ENCODE results near the gene HSBP1L1.

The HSBP1L1 gene

DNA sequence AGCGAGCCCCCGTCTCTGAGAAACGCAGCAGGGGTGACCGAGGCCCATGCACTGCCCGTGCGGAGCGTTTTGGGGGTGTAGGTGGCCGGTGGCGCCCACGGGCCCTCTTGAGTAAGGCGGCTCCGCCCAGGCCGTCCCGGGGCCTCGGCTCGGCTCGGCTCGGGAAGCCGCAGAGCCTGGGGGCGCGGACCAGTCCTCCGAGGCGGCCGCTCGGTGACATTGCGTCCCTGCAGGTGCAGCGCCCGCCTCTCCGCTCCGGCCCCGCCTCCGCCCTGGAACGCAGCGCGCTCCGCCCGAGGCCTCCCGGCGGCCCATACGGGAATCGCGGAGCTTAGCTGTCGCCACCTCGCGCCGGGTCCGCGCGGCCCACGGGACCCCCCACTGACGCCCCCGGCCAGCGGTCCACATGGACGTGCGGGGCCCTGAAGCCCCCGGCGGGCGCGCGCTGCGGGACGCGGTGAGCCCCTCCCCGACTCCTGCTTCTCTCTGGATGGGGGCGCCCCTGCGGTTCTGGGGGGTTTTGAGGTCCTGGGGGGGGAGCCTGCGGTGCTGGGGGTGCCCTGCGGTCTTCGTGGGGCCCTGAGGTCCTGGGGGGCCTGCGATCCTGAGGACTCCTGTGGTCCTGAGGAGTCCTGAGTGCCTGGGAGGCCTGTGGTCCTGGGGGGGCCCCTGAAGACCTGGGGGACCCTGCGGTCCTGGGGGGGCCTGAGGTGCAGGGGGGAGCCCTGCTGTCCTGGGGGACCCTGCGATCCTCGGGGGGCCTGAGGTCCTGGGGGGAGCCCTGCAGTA lies at the start of gene HSBP1L1:
Gene HSBP1L1, plus strand, starts transcription at position 314 of the 789 bp plus-strand sequence. Its CDS starts 93 bp downstream, at position 407.
- DNase-seq, result no peak

DNA sequence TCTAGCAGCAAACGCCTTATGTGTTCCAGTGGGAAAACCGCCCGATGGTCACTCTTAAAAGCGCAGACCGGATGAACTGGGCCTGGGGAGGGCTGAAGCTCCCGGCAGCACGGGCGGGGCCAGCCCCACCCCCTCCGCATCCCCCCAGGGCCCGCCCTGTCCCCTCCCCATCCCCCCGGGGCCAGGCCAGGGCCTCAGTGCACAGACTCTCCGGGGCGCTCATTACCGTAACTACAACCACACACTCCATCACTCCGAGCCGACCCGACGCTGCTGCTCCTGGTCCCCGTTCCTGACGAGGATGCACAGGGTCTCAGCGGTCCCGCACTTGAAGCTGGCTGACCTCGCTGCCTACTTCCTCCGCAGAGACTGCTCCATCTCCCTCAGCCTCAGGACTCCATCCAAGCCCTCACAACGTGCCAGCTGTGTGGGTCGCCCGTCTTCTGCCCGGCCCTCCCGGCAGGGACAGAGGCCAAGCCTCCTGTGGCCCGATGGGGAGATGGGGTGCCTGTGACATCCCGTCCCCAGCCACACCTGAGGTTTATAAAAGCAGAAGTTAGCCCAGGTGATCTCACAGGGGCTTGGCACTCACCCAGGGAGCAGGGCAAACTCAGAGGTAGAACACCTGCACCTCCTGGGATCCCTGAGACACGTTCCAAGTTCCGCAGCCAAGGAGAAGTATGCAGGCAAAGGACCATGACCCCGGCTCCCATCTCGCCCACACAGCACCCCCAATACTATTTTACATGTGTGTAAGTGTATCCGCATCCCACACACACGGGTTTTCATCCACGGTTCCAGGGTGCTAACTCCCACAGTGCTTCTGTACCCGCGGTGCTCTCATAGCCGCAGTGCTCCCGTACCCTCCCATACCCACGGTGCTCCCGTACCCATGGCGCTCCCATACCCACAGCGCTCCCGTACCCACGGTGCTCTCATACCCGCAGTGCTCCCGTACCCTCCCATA lies 49.0 kb upstream of the HSBP1L1 start:
- no peak for DNase-seq

DNA sequence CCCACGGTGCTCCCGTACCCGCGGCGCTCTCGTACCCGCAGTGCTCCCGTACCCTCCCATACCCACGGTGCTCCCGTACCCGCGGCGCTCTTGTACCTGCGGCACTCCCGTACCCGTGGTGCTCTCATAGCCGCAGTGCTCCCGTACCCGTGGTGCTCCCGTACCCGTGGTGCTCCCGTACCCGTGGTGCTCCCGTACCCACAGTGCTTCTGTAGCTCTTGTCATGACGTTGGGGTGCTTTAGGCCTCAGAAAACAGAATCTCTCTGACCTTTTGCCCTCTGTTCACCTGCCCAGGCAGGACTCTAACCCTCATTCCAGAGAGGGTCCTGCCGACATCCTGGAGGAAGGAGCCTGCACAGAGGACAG lies 48.3 kb upstream of the HSBP1L1 start:
- no peak for DNase-seq

DNA sequence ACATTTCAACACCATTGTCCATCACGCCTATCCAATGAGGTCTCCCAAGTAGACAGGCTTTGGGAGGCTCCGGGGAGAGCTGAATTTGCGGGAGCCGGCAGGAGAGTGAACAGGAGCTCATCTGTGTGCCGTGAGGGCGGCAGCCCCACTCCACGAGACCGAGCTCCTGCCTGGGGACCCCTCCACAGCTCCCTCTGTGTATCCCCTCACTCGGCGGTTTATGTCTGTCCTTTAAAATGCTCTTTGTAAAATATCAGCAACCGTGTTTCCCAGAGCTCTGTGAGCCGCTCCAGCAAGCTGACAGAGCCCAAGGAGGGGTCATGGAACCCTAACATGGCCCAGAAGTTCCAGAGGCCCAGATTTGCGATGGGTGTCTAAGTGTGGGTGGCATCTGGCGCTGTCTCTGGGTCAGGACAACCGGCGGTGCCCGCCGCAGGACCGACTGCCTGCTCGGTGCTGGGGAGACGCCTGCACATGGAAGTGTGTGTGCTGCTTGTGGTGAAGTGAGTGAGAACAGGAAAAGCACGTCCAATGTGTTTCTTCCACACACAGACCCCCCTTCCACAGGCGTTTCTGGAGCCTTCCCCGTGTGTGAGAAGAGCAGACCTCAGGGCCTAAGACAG lies 47.8 kb upstream of the HSBP1L1 start:
- DNase-seq, result no peak

DNA sequence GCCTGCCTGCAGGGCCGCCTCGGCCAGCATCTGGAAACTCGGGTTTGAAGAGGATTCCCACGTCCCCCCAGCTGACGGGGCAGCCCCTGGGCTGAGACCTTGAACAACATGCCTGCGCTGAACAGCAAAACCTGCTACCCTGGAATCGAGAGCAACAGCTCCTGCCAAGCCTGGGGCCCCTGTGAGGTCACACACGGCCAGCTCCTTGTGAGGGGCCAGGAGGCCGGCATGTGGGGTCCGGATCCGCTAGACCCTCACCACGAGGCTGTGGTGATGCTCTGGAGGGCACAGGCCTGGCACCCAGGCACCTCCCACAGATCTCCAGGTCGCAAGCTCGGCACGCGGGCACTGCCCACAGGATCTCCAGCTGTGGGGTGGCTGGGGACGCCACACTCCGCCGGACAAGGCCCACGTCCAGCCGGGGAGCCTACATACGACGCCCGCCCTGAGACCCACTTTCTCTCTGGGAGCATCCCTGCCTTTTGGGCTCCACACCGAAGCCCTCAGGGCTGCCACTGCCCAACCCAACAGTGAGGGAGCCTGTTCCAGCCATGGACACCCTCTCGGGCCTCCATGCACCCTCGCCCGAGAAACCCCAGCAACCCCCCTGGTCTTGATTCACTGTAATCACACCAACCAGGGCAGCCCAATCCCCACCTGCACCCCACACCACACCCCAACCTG lies 47.1 kb upstream of the HSBP1L1 start:
- DNase-seq, result no peak

DNA sequence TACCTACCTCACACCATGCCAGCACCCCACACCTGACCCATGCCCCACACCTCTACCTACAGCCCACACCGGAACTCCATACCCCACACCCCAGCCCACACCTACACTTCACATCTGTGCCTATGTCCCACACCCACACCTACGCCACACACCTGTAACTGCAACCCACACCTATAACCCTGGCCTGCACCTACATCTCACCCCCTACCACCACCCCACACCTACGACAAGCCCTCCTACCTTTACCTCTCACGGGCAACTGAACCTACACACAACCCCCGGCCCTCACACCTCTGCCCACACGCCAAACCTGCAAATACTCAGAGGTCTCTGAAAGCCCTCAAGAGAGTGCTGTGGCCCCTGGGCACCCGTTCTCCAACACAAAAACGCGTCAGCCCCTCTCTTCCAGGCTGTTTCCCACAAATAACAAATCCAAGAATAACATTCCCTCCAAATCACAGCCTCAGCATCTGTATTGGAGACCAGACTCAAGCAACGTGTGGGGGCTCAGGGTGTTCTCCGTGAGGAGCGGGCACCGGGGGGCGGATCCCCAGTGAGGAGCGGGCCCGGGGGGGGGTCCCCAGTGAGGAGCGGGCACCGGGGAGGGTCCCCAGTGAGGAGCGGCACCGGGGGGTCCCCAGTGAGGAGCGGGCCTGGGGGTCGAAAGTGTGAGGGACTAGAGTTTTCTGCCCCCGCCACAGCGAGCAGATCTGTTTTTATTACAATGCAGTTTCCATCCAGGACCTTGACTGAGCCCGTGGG lies 46.4 kb upstream of the HSBP1L1 start:
- DNase-seq, result no peak

DNA sequence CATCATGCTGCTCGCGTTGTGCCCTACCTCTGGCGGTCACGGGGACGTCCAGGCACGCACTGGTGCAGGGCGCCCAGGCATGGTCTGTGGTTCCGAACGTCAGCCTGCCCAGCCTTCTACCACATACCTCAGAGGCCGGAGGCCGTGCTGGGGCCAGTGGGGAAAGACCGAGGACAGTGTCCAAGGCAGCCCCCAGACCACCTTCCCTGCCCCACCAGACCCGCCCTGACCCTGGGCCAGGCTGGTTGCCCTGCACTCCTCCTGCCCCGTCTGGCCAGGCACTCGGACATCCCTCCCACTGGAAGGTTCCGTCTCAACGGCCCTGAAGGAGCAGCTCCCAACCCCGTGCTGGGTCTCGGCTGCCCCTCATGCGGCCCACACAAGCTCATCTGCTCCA lies 45.8 kb upstream of the HSBP1L1 start:
- no peak for DNase-seq

DNA sequence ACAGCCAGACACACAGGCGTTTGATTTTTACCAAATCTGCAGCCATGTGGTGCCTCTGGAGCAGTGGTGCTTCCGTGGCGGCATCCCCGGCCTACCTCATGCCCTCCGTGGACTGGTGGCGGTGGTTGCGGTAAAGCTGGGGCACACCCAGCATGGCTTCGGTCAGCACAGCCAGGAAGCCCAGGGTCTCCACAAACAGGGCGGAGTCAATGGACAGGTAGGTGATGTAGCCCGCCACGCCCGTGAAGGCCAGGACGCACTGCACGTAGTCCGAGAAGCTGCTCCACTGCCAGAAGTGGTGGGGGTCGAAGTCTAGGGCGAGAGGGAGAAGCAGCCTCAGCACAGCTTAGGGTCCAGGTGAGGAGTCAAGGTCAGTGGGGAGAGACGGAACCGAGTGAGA lies 45.4 kb upstream of the HSBP1L1 start:
- DNase-seq, result no peak

DNA sequence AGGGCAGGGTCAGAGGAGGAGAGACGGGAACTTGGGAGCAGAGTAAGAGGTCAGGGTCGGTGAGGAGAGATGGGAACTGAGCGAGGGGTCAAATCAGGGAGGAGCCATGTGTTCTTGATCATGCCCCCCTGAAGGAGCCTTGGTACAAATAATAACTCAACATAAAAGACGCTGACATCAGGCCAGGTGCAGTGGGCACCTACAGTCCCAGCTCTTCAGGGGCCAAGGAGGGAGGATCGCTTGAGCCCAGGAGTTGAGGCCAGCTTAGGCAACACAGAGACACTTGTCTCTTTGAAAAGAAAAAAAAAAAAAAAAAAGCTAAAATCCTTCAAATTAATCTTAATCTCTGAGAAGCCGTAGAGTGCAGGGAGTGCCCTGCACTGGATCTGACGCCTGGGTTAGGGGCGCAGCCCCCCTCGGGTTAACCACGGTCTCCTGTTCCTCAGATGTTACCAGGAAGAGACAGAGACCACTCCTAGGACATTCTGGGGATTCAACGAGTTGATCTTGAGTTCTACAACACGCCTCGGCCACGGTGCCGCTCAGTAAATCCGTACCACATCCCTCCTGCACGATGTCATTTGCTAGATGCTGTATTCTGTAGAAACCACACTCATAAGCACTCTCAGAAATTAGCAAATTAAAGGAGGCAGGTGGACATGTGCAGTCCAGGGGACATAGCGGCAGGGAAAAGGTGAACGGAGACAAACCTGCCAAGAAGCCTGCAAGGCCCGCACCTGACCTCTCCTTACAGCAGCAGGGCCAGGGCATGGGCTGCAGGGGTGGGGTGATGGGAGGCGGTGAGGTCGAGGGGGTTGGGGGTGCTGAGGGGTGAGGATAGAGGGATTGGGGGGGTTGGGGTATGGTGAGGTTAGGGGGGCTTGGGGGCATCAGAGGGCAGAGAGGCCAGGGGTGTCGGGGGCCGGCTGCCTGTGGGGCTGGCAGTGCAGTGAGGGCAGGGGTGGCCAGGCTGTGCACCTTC lies 42.2 kb upstream of the HSBP1L1 start:
- DNase-seq, result no peak

DNA sequence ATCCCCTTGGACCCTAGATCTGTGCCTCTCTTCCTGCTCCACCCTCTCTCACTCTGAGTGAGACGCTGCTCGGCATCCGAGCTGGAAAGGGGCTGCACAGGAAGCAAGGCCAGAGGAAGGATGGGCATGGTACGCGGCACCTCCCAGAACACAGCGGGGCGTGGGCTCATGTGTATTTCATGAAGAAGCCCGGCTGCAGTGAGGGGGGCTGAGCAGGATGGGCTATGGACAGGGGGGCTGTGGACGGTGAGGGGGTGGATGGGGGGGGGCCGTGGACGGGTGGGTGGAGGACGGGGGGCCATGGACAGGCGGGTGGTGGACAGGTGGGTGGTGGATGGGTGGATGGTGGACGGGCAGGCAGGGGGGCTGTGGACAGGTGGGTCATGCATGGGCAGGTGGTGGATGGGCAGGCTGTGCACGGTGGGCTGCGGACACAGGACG lies 41.5 kb upstream of the HSBP1L1 start:
- no peak for DNase-seq

DNA sequence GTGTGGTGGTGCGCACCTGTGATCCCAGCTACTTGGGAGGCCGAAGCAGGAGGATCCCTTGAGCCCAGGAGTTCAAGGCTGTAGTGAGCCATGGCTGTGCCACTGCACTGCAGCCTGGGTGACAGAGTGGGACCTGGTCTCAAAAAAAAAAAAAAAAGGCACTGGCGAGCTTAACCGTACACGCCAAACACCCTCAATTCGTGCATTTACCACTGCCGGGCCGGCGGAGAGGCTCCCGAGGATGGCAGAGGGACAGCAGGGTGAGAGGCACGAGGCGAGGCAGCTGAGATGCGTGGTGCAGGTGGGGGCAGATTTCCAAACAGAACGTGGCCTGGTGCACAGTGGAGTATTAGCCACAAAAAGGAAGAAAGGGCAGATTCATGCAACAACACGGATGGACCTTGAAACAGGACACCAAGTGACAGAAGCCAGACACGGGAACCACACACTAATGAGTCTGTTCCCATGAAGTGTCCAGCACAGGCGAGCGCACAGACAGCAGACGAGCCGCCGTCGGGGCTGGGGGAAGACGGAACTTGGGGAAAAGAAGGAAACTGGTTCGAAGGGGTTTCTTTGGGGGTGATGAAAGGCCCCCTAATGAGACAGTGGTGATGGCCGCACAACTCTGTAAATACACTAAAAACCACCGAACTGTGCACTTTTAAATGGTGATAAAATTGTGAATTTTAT lies 40.4 kb upstream of the HSBP1L1 start:
- DNase-seq, result no peak

DNA sequence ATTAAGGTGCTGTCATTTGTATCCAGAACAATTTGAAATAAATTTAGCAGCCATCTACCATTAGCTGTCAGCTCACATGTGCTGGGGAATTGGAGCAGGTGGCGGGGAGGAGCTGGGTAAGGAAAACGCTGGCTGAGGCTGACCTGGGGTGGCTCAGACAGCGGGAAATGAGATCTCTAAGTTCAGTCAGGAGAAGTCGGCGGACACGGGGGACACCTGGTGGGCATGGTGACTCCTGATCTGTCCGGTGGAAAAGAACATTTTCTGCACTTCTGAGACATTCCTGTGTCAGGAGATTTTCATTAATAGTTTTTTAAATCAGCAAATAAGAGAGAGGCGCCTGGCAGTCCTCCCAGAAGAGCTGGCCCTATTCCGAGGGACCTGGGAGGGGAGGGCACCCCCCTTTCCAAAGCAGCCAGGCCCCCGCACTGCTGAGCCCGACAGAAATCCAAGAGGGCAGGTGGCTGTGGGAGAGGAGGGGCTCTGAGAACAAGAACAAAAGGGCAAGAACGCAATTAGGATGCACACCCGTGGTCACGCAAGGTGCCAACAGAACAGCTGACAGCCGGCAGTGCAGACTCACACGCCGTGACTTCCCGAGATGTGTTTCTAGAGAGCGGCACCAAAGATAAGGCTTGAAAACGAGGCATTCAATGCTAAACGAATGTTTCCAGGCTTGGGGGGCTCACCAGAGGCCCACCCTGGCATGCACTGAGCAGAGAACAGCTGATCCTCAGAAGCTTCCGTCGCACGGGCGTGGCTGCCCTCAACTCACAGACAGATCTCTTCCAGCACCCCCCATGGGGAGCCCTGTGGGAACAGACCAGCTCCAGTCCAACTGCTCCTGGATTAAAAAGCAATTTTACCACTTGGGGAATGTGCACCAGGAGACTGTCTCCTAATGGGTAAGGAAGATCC lies 39.4 kb upstream of the HSBP1L1 start:
- DNase-seq, result no peak

DNA sequence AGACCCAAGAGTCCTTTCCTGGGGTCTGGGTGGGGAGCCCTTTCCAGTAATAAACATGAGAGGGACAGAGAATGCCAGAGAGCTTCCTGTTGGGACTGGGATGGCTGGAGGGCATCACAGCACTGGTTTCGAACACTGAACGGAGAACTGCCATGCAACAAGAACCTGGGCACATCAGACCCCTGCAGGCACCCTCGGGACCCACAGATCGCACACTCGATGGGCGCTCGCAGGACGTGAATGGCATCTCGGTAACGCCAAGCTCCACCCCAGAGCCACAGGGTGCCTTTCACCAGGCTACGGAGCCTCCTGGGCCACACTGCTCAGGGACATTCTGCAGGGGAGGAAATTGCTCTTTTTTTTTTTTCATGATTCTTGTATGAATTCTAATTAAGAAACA lies 38.1 kb upstream of the HSBP1L1 start:
- DNase-seq, result no peak

DNA sequence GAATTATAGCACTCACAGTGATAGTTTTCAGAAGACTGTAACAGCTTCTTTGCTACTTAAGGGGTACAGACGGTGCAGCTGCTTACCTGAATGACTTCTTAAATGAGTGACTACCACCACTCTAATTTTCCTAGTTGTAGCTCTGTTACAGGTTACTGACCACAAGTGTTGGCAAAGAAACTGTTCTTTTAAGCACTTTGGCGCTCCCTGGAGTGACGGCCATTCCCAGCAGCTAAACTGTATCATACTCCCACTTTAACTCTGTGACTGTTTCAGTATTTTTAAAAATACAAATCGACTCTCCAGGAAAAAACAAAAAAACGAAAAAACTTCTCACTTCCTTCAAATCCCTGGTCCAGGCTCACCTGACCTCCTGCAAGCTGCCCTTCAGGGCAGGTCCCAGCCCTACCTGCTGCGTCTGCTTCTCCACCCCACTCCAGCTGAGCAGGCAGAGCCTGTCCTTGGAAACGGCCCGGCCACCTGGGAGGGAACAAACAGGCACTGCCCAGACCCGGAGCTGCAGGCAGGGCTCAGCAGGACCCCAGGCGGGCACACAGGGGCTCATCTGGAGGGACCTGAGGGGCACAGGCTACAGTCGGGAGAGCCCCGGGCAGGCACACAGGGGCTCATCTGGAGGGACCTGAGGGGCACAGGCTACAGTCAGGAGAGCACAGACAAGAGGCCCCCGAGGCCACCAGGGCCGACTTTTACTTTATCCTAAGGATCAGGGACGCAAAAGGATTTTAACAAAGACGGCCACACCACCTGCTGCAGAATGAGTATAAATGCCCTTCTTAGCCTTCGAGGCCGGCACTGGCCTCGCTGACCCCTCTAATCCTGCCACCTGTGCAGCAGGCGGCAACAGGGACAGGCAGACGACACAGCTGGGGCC lies 37.5 kb upstream of the HSBP1L1 start:
- DNase-seq, result no peak

DNA sequence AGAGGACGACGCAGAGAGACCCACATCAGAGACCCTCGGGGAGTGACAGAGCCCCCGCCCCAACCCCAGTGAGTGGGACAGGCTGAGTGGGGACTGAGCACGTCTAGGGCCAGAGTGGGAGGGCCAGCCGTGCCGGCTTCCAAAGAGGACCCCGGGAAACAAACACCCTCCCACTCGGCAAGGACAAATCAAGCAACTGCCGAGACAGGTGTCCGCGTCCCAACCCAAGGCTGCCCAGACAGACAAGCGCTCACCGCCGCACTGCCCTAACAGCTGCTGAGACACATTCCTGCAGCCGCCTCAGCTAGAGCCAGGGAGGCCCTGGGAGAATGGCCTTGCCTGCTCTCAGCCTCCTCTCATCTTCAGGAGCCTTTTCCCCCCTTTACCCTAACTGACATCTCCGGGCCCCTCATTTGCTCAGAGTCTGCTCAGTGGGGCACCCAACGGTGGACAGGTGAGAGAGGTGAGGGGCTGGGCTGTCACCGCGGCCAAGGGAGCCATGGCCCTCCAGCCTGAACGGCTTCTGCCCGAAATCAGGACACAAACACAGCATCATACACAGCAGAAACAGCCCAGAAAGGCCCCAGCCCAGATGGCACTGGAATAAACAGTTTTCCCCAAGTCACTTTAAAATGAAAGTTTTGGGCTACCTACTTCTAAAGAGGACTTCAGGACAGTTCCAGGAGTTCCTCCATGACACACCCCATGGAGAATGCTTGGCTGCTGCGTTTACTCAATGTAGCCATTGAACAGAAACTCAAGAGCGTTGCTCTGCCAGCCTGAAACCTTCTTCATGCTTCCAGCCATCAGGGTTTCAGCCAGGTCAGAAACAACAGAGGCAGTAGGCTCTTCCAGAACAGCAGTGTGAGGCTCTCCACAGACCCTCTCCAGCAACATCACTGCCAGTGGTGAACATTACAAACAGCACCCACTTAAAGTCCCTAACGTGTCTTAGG lies 36.6 kb upstream of the HSBP1L1 start:
- no peak for DNase-seq

DNA sequence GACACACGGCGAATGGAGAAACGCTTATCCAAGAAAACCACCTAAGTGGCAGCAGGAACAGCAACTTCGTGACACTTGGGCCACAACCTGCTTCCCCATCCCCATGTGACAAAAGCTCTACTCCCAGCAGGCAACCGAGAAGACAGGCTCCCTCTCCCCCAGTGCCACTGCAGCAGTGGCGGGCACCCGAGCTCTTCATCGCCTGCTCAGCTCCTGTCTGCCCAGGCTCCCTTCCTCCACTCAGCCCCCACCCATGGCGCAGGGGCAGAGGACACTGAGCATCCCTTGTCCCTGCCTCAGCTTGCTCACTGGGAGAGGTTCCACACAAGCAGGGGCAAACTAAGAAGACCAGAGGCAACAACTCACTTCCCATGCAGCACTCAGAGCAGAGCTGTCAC lies 35.9 kb upstream of the HSBP1L1 start:
- DNase-seq, result no peak

Measured in SHP77 (cell line).